IMR-90 (cell line): ENCODE measurements around the gene H1-8. TPM values are rescaled to one million over a fixed set of nuclear protein-coding genes. Genes with fewer than 3 reads are reported as not detected.

Experiments
- ATAC-seq: fragments of 200-7000 bp; cut with Tn5 transposase; 2 replicates; pipeline ENCODE4 v1.9.1; 2020; ENCODE audit warnings: low read depth, mild to moderate bottlenecking, moderate library complexity
- BruUV-seq: library from RNA; stranded (reverse); fragments of 400-500 nt; replicated peaks from 2 replicates; lab custom pipeline; 2021; lab: Mats Ljungman, UMichigan
- CTCF ChIA-PET: fragments of 300-600 bp; formaldehyde crosslinking; extraction: SDS; loops from one replicate; lab custom pipeline; 2021; ENCODE audit warnings: antibody characterized with exemption; lab: Yijun Ruan, JAX
- POLR2A ChIA-PET: fragments of 300-600 bp; sonication (Branson Sonifier 250); formaldehyde crosslinking; loops from one replicate; lab custom pipeline; 2022; ENCODE audit warnings: antibody characterized with exemption; ENCODE audit not compliant: unreplicated experiment; lab: Charles Lee
- DNase-seq: peaks from one replicate; pipeline ENCODE4 v3.0.0; 2013
- H2AFZ ChIP-seq: replicated peaks from 2 replicates; pipeline ENCODE3; 2013; ENCODE audit warnings: low read length, mild to moderate bottlenecking; ENCODE audit not compliant: poor library complexity
- H2AK5ac ChIP-seq: 2 replicates; pipeline ENCODE4 v1.6.1; 2013; ENCODE audit warnings: low read depth, low read length, inconsistent platforms
- H2AK9ac ChIP-seq: replicated peaks from 2 replicates; pipeline ENCODE3; 2013; ENCODE audit warnings: mild to moderate bottlenecking, low read depth, low read length, moderate library complexity; ENCODE audit not compliant: poor library complexity
- H2BK120ac ChIP-seq: 2 replicates; pipeline ENCODE4 v1.6.1; 2013; ENCODE audit warnings: low read depth, low read length, inconsistent platforms
- H2BK15ac ChIP-seq: 3 replicates; pipeline ENCODE4 v1.6.1; 2013; ENCODE audit warnings: low read depth, low read length, inconsistent platforms
- H2BK20ac ChIP-seq: 2 replicates; pipeline ENCODE4 v1.6.1; 2013; ENCODE audit warnings: low read depth, mild to moderate bottlenecking, inconsistent platforms, low read length, moderate library complexity
- H2BK5ac ChIP-seq: 2 replicates; pipeline ENCODE4 v1.6.1; 2013; ENCODE audit warnings: mild to moderate bottlenecking, low read depth, low read length, inconsistent platforms; ENCODE audit not compliant: poor library complexity, severe bottlenecking
- H3K14ac ChIP-seq: replicated peaks from 2 replicates; pipeline ENCODE4 v1.6.1; 2013; ENCODE audit warnings: low read depth, low read length, inconsistent platforms
- H3K18ac ChIP-seq: 2 replicates; pipeline ENCODE4 v1.6.1; 2013; ENCODE audit warnings: low read depth, low read length, control low read depth
- H3K23ac ChIP-seq: 2 replicates; pipeline ENCODE4 v1.6.1; 2013; ENCODE audit warnings: low read depth, low read length, inconsistent platforms
- H3K27ac ChIP-seq: 2 replicates; pipeline ENCODE4 v1.5.1; 2013; ENCODE audit warnings: mild to moderate bottlenecking, control low read depth, low read length; ENCODE audit not compliant: insufficient read depth
- H3K27me3 ChIP-seq: 2 replicates; pipeline ENCODE4 v1.6.1; 2013; ENCODE audit warnings: low read length; ENCODE audit not compliant: control insufficient read depth, insufficient read depth
- H3K36me3 ChIP-seq: 2 replicates; pipeline ENCODE4 v1.6.1; 2013; ENCODE audit warnings: low read length, mixed read lengths; ENCODE audit not compliant: control insufficient read depth, insufficient read depth
- H3K4ac ChIP-seq: 2 replicates; pipeline ENCODE4 v1.6.1; 2013; ENCODE audit warnings: low read depth, low read length, inconsistent platforms
- H3K4me1 ChIP-seq: 2 replicates; pipeline ENCODE4 v1.6.1; 2013; ENCODE audit warnings: low read length, mixed read lengths; ENCODE audit not compliant: control insufficient read depth, insufficient read depth
- H3K4me2 ChIP-seq: 2 replicates; pipeline ENCODE4 v1.6.1; 2013; ENCODE audit warnings: low read depth, mild to moderate bottlenecking, control low read depth, low read length, moderate library complexity
- H3K4me3 ChIP-seq: 2 replicates; pipeline ENCODE4 v1.5.1; 2013; ENCODE audit warnings: low read depth, mild to moderate bottlenecking, control low read depth, low read length, moderate library complexity; ENCODE audit not compliant: insufficient read depth
- H3K56ac ChIP-seq: 2 replicates; pipeline ENCODE4 v1.6.1; 2013; ENCODE audit warnings: low read length, inconsistent platforms; ENCODE audit not compliant: insufficient read depth; ENCODE audit errors: extremely low read depth
- H3K79me1 ChIP-seq, 2 experiments: 2 replicates each; pipeline ENCODE4 v1.6.1; 2013; ENCODE audit warnings: low read length in 2 of 2, inconsistent platforms in 1 of 2, low read depth in 1 of 2
- H3K9ac ChIP-seq: 2 replicates; pipeline ENCODE4 v1.6.1; 2013; ENCODE audit warnings: low read depth, low read length, control low read depth
- H3K9me1 ChIP-seq: 2 replicates; pipeline ENCODE4 v1.6.1; 2013; ENCODE audit warnings: low read length, inconsistent platforms; ENCODE audit not compliant: insufficient read depth
- H3K9me3 ChIP-seq: 2 replicates; pipeline ENCODE4 v1.6.1; 2013; ENCODE audit warnings: low read length; ENCODE audit not compliant: control insufficient read depth, insufficient read depth
- H4K20me1 ChIP-seq: 2 replicates; pipeline ENCODE4 v1.6.1; 2013; ENCODE audit warnings: low read length, inconsistent platforms; ENCODE audit not compliant: insufficient read depth
- H4K5ac ChIP-seq: 2 replicates; pipeline ENCODE4 v1.6.1; 2013; ENCODE audit warnings: mild to moderate bottlenecking, low read depth, low read length, control low read depth
- H4K8ac ChIP-seq, 2 experiments: 2 replicates each; pipeline ENCODE4 v1.6.1; 2013; ENCODE audit warnings: low read depth in 2 of 2, low read length in 2 of 2, control low read depth in 1 of 2, inconsistent platforms in 1 of 2
- H4K91ac ChIP-seq: 2 replicates; pipeline ENCODE4 v1.6.1; 2013; ENCODE audit warnings: low read depth, low read length, inconsistent platforms; ENCODE audit not compliant: insufficient read depth
- BHLHE40 ChIP-seq: fragments of 150-350 bp; IDR thresholded peaks from 2 replicates; pipeline ENCODE4 v1.6.1; 2016; ENCODE audit warnings: mild to moderate bottlenecking, low read depth, low read length
- CEBPB ChIP-seq: IDR thresholded peaks from 2 replicates; pipeline ENCODE4 v1.6.1; 2012; ENCODE audit warnings: low read depth, low read length, improper control_type of control experiment
- CHD1 ChIP-seq: IDR thresholded peaks from 2 replicates; pipeline ENCODE4 v1.6.1; 2012; ENCODE audit warnings: low read depth, low read length, improper control_type of control experiment
- FOS ChIP-seq: fragments of 150-350 bp; IDR thresholded peaks from 2 replicates; pipeline ENCODE4 v1.6.1; 2016; ENCODE audit warnings: low read depth, low read length
- MAFK ChIP-seq: IDR thresholded peaks from 2 replicates; pipeline ENCODE4 v1.6.1; 2012; ENCODE audit warnings: low read depth, low read length, improper control_type of control experiment
- MAZ ChIP-seq: IDR thresholded peaks from 2 replicates; pipeline ENCODE4 v1.6.1; 2012; ENCODE audit warnings: low read depth, mild to moderate bottlenecking, low read length, improper control_type of control experiment, moderate library complexity, borderline replicate concordance
- MXI1 ChIP-seq: IDR thresholded peaks from 2 replicates; pipeline ENCODE4 v1.6.1; 2012; ENCODE audit warnings: low read depth, mild to moderate bottlenecking, low read length, moderate library complexity, borderline replicate concordance
- NFE2L2 ChIP-seq: fragments of 150-350 bp; IDR thresholded peaks from 2 replicates; pipeline ENCODE4 v1.6.1; 2016; ENCODE audit warnings: low read depth, mild to moderate bottlenecking, low read length
- POLR2A ChIP-seq: IDR thresholded peaks from 2 replicates; pipeline ENCODE4 v1.6.1; 2012; ENCODE audit warnings: mild to moderate bottlenecking, low read depth, low read length
- RAD21 ChIP-seq: IDR thresholded peaks from 2 replicates; pipeline ENCODE4 v1.6.1; 2012; ENCODE audit warnings: low read length, improper control_type of control experiment
- RCOR1 ChIP-seq: IDR thresholded peaks from 2 replicates; pipeline ENCODE4 v1.6.1; 2012; ENCODE audit warnings: mild to moderate bottlenecking, low read length, improper control_type of control experiment; ENCODE audit not compliant: insufficient replicate concordance
- RFX5 ChIP-seq: IDR thresholded peaks from 2 replicates; pipeline ENCODE4 v1.8.0; 2012; ENCODE audit warnings: low read depth, mild to moderate bottlenecking, low read length, moderate library complexity
- SMC3 ChIP-seq: fragments of 150-350 bp; IDR thresholded peaks from 2 replicates; pipeline ENCODE4 v1.6.1; 2016; ENCODE audit warnings: low read depth, mild to moderate bottlenecking, antibody characterized with exemption, low read length, moderate library complexity
- USF2 ChIP-seq: fragments of 150-350 bp; IDR thresholded peaks from 2 replicates; pipeline ENCODE4 v1.6.1; 2017; ENCODE audit warnings: mild to moderate bottlenecking, antibody characterized with exemption, low read length, low read depth
- WGBS, 2 experiments: methylation state at CpG; one replicate each; pipeline versions ENCODE4 v1.1.5 to v1.1.7; 2013; ENCODE audit warnings: missing lambda C conversion rate in 2 of 2; ENCODE audit not compliant: insufficient read length in 1 of 2; ENCODE audit errors: extremely low coverage in 2 of 2; 5-methylcytosine and 5-hydroxymethylcytosine counted together
- dilution Hi-C: fragments of 300-500 bp; cut with HindIII; formaldehyde crosslinking; loops from one replicate; pipeline ENCODE4 v1.14.3; 2018; ENCODE audit warnings: low sequenced_read_pairs; ENCODE audit not compliant: unreplicated experiment
- in situ Hi-C: fragments of 300-500 bp; cut with MboI; formaldehyde crosslinking; loops from 3 replicates; pipeline ENCODE4 v1.14.3; 2019; ENCODE audit warnings: low sequenced_read_pairs, inconsistent platforms, mixed read lengths
- intact Hi-C: fragments of 100-400 bp; cut with micrococcal nuclease; formaldehyde crosslinking; loops from 2 replicates; pipeline ENCODE4 v1.10.0; 2022
- polyA plus RNA-seq, 3 experiments: library from polyadenylated mRNA; depleted of rRNA; stranded (reverse); fragments of >200 nt; gene quantifications; 2 replicates each; pipeline ENCODE4 v1.2.3, GENCODE V29; 2012; ENCODE audit warnings: low replicate concordance in 1 of 3
- total RNA-seq: library from RNA; depleted of rRNA; stranded (reverse); fragments of >200 nt; gene quantifications from 2 replicates; pipeline ENCODE4 v1.2.3, GENCODE V29; 2012

H1-8 gene
- total and polyA plus RNA-seq, 2 of the 4 experiments (the other 2 are of a cell fraction): not detected

- no peak for TF ChIP-seq SMC3
- no peak for TF ChIP-seq MAFK
- no peak for TF ChIP-seq RCOR1
- no peak for TF ChIP-seq FOS
- no peak for TF ChIP-seq RAD21
These were observed 50.2 kb downstream of the H1-8 start (continued) for GRCh38 chr3:129593230-129593594.

DNA sequence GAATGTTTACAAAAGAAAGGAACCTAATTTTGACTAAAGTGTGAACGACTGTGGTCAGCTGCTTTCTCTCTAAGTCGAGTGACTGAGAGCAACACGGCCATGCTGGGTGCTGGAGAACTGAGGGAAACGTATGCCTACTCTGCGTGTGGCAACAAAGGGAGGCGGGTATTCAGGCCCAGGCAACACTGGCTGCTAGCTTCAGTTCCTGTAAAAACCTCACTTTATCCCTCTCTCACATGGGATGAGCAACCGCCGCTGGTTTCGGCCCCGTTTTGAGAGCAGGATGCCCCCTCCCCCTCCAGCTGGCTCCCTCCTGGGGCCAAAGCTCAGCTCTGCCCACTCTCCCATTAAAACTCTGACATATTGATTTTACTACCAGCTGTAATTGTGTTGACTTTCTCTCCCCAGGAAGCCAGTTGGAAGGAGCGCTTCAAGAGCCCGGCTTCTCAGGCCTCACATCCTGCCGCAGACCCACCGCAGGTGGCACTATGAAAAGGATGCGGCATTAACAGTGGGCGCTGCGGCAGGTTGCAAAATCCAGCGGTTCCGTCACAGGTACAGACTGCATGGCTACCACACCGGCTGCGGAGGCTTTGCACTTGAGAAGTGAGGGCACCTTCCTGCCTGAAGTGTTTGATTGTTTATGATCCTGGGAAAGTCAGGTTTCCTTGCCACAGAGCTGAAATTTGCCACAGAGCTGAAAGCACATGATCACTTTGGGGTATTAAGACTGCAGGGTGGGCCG is 50.8 kb downstream of the H1-8 start:
- H3K79me1 ChIP-seq: peaks cover 24 to 85% of the 10 kb centered on the region in 2 experiments; a peak in 3 of 4 replicates
- no peak overlapping the region for H3K9ac ChIP-seq
- intact Hi-C loops (no loop called here), dilution Hi-C loops (no loop called here), in situ Hi-C loops (no loop called here)
- peak overlapping the region; percentile 18 for H4K5ac ChIP-seq
- H2AK9ac ChIP-seq: peak overlapping the region; percentile 81
- peaks cover 21% of the 10 kb centered on the region; the same call in 1 of the 2 replicates for H3K9me1 ChIP-seq
- H3K4ac ChIP-seq: peak overlapping the region; percentile 73
- CTCF ChIA-PET: interaction anchor here (2.3 kb wide), 1 partner anchor 103 kb away, joined by 5 read pairs; no protein-coding TSS in a partner anchor
- H3K23ac ChIP-seq: peak overlapping the region; percentile 67
- peak overlapping the region; percentile 78 to 81; a peak in 3 of 4 replicates for H4K8ac ChIP-seq
- BruUV-seq: no TSS peak
- peak overlapping the region; percentile 13; the same call in 1 of the 2 replicates for H2BK20ac ChIP-seq
- H3K4me3 ChIP-seq: no peak overlapping the region
- ATAC-seq (no peak), DNase-seq (no peak)
- no peaks in the 10 kb centered on the region for H3K36me3 ChIP-seq
- peak overlapping the region; percentile 27 for H3K14ac ChIP-seq
- H4K91ac ChIP-seq: peak overlapping the region; percentile 54
- H3K27me3 ChIP-seq: no peaks in the 10 kb centered on the region
- H3K56ac ChIP-seq: no peak overlapping the region
- H3K27ac ChIP-seq: peak overlapping the region; percentile 38
- H2AFZ ChIP-seq: peak overlapping the region; percentile 78
- peak overlapping the region; percentile 53 for H2BK5ac ChIP-seq
- H3K4me1 ChIP-seq: peaks cover 46% of the 10 kb centered on the region
- POLR2A ChIA-PET: interaction anchor here (0.6 kb wide), 1 partner anchor 236 kb away, joined by 4 read pairs; no protein-coding TSS in a partner anchor
- H3K9me3 ChIP-seq: no peaks in the 10 kb centered on the region
- H2BK15ac ChIP-seq: 0 out of 3 replicates have a peak overlapping the region, but pooled peaks have one; percentile 24
- no peaks in the 10 kb centered on the region for H4K20me1 ChIP-seq
- peak overlapping the region; percentile 70 for H2BK120ac ChIP-seq
- peak overlapping the region; percentile 59 for H2AK5ac ChIP-seq
- peak overlapping the region; percentile 11 for H3K18ac ChIP-seq
- no peak overlapping the region for H3K4me2 ChIP-seq
- WGBS, 2 experiments: 52% methylated on average over 9 of the region's 22 CpGs; no CpG with 5 or more reads in 1 of the 2 experiments
- no peak for TF ChIP-seq MXI1
- no peak for TF ChIP-seq FOS
- TF ChIP-seq MAFK: no peak
- TF ChIP-seq NFE2L2: no peak
- TF ChIP-seq SMC3: no peak
- no peak for TF ChIP-seq USF2
- no peak for TF ChIP-seq CEBPB
- TF ChIP-seq RFX5: no peak
- no peak for TF ChIP-seq BHLHE40
- TF ChIP-seq RCOR1: no peak
- TF ChIP-seq POLR2A: no peak
- no peak for TF ChIP-seq CHD1
- TF ChIP-seq RAD21: no peak
- no peak for TF ChIP-seq MAZ
